Natural killer cell treated with Interleukin-12 subunit alpha and Interleukin-12 subunit beta and Interleukin-15 and Interleukin-18, amount 100 ng/mL, for 72 hours (primary cell): ENCODE measurements around the gene C19orf53. TPM values are rescaled to one million over a fixed set of nuclear protein-coding genes. Genes with fewer than 3 reads are reported as not detected.
A peak's percentile ranks its signal among the peaks of the same experiment; 100 is the strongest.

Source experiments
- ATAC-seq, 2 donors: fragments of 150-1000 bp; cut with Tn5 transposase in 1 of 2; sonication (Bioruptor Pico), chemical (Tn5 transposase) in 1 of 2; 2 replicates each; pipeline ENCODE4 v1.10.0; 2021
- DNase-seq: peaks from one replicate; pipeline ENCODE4 v3.0.0; 2022; ENCODE audit warnings: low spot score
- H3K27ac Mint-ChIP-seq, 2 donors: 1 replicate in 1 of 2; 2 replicates in 1 of 2; pipeline ENCODE4 v1.8.0; 2022; ENCODE audit warnings: mixed read lengths in 2 of 2, mild to moderate bottlenecking in 1 of 2, moderate library complexity in 1 of 2
- H3K27me3 Mint-ChIP-seq, 2 donors: 1 replicate in 1 of 2; 2 replicates in 1 of 2; pipeline ENCODE4 v1.8.0; 2022; ENCODE audit warnings: mixed read lengths in 2 of 2
- H3K36me3 Mint-ChIP-seq: one replicate; pipeline ENCODE4 v1.8.0; 2022; ENCODE audit warnings: mixed read lengths
- H3K4me1 Mint-ChIP-seq, 2 donors: 1 replicate in 1 of 2; 2 replicates in 1 of 2; pipeline ENCODE4 v1.8.0; 2022; ENCODE audit warnings: low read depth in 2 of 2, mixed read lengths in 2 of 2, mild to moderate bottlenecking in 1 of 2
- H3K4me3 Mint-ChIP-seq: one replicate; pipeline ENCODE4 v1.8.0; 2022; ENCODE audit warnings: mixed read lengths
- H3K9me3 Mint-ChIP-seq: 2 replicates; pipeline ENCODE4 v1.8.0; 2022; ENCODE audit warnings: mixed read lengths
- total RNA-seq, 2 donors: library from RNA; stranded (reverse); gene quantifications; one replicate each; pipeline ENCODE4 v1.2.3, GENCODE V29; 2022

Gene C19orf53
- total RNA-seq, 2 donors from 2014 or later, result 53.0 to 83.6 TPM

DNA sequence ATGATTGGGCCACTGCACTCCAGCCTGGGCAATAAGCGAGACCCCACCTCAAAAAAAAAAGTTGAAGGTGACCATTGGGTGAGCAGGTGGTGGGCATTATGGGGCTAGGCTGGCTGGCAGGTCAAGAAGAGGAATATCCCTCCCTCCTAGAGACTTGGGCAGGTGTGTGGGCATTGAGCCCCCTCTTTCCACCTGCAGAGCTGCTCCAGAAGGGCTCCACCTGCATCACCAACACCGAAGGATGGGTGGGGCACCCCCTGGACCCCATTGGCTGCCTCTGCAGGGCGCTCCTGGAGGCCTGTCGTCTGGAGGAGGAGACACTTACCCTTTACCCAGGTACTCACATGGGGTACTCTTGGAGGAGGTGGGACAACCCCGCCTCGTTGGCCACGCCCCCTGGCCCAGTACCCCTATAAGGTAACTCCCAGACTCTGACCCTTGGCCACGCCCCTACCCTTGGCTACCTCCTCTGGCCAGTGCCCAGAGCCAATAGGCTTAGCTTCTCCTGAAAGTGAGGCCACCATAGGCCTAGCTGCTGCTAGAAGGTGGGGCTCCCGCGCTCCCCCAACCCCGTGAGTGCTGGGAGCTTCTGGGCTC is 42.9 kb downstream of the C19orf53 start:
- H3K27ac Mint-ChIP-seq, result no peak overlapping the region
- no peaks in the 10 kb centered on the region for H3K27me3 Mint-ChIP-seq
- H3K9me3 Mint-ChIP-seq, result no peaks in the 10 kb centered on the region
- ATAC-seq, result peak; percentile 32 to 65
- H3K4me1 Mint-ChIP-seq, result peaks cover 4 to 8% of the 10 kb centered on the region in 2 donors
- H3K36me3 Mint-ChIP-seq, result peaks cover 6% of the 10 kb centered on the region
- DNase-seq, result no peak
- H3K4me3 Mint-ChIP-seq, result no peak overlapping the region

DNA sequence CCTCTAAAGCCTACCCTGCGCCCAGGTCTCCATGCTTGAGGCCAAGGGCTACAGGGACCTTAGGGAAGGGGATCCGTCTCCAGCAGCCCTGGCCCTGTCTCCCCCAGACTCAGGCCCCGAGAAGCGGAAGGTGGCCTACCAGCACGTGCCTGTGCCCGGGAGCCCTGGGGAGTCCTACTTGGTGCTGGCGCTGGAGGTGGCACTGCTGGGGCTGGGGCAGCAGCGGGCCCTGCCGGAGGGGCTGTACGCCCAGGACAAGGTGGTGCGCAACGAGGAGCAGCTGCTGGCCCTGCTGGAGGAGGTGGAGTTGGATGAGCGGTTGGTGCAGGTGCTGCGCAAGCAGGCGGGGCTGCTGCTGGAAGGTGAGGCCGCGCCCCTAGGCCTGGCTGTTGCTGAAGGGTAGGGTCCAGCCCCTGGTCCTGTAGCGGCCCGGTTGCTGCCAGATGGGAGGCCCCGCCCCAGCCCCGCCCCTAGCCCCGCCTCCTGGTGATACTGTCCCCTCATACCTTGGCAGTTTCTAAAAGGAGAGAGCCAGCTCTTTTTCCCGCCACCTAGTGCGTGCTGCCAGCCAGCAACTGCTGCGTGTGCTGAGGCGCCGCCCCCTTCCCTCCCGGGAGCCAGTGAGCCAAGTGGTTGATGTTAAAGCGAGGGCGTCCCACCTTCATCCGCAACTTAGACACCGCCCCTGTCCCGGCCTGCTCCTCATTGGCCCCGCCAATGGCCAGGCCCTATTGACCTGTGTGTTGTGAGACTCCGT is 43.5 kb downstream of the C19orf53 start:
- DNase-seq (no peak), ATAC-seq (peak; percentile 28 to 75)
- H3K27ac Mint-ChIP-seq, result no peak overlapping the region
- peaks cover 6% of the 10 kb centered on the region for H3K36me3 Mint-ChIP-seq
- no peaks in the 10 kb centered on the region for H3K27me3 Mint-ChIP-seq
- peaks cover 4 to 8% of the 10 kb centered on the region in 2 donors for H3K4me1 Mint-ChIP-seq
- no peak overlapping the region for H3K4me3 Mint-ChIP-seq
- no peaks in the 10 kb centered on the region for H3K9me3 Mint-ChIP-seq

DNA sequence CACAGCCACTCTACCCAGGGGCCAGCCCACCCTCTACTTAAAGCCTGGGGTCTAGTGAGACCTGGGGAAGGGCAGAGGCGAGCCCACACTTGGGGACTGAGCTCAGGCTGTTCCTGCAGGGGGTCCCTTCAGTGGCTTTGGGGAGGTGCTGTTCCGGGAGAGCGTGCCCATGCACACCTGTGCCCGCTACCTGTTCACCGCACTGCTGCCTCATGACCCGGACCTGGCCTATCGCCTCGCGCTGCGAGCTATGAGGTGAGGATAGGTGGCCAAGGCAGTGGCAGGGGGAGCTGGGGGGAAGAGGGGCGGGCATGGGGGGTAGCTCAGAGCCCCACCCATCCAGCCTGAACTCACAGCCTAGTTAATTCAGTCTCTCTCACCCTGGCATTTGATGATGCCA is 45.0 kb downstream of the C19orf53 start:
- no peak for ATAC-seq

DNA sequence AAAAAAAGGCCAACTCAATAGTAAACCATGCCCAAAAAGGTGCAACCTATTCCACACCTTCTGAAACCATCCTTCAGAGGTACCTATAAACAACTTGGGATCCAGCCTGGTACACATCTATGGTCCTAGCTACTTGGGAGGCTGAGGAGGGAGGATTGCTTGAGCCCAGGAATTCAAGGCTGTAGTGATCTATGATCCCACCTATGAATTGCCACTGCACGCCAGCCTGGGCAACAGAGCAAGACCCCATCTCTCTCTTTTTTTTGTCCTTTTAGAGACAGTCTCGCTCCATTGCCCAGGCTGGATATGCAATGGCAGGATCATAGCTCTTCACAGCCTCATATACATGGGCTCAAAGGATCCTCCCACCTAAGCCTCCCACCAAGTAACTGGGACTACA is 47.0 kb downstream of the C19orf53 start:
- no peaks in the 10 kb centered on the region for H3K9me3 Mint-ChIP-seq
- DNase-seq (no peak), ATAC-seq (no peak)
- no peaks in the 10 kb centered on the region for H3K27me3 Mint-ChIP-seq
- no peak overlapping the region for H3K4me3 Mint-ChIP-seq
- H3K27ac Mint-ChIP-seq, result no peak overlapping the region
- no peaks in the 10 kb centered on the region for H3K36me3 Mint-ChIP-seq
- H3K4me1 Mint-ChIP-seq, result peaks cover 4 to 7% of the 10 kb centered on the region in 2 donors

More for the DNA sequence above, 45.0 kb downstream of the C19orf53 start:
- Mint-ChIP-seq H3K4me3 (no peak overlapping the region), H3K4me1 (peaks cover 3 to 4% of the 10 kb centered on the region in 2 donors), H3K36me3 (no peaks in the 10 kb centered on the region), H3K27me3 (no peaks in the 10 kb centered on the region), H3K27ac (no peak overlapping the region), H3K9me3 (no peaks in the 10 kb centered on the region)
- DNase-seq, result no peak

DNA sequence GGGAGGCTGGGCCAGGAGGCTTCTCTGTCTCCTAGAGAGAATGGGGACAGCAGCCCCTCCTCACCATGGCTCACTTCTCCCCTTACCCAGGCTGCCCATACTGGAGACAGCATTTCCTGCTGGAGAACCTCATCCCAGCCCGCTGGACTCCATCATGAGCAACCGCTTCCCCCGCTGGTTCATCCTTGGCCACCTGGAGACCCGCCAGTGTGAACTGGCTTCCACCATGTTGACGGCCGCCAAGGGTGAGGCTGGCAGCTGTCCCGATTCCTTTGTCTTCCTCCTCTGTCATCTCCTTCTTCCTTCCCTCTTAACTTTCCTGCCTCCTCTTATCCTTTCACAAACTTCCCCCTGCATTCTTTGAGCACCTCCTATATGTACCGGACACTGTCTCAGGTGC is 49.0 kb downstream of the C19orf53 start:
- Mint-ChIP-seq H3K27me3 (no peaks in the 10 kb centered on the region), H3K4me1 (peaks cover 3 to 7% of the 10 kb centered on the region in 2 donors), H3K27ac (no peak overlapping the region)

DNA sequence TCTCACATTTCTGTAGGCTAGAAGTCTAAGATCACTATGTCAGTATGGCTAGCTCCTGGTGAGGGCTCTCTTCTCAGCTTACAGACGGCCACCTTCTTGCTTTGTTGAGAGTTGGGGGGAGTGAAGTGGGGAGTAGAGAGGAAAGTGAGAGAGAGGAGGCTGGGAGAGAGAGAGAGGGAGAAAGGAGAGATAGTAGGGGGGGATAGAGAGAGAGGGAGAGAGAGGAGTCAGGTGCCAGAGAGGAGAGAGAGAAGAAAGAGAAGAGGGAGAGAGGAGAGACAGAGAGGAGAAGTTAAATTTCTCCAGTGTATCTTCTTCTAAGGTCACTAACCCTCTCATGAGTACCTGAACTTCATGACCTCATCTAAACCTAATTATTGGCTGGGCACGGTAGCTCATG is 49.6 kb downstream of the C19orf53 start:
- H3K9me3 Mint-ChIP-seq, result no peaks in the 10 kb centered on the region
- DNase-seq, result no peak
- H3K27ac Mint-ChIP-seq, result no peak overlapping the region

More for the DNA sequence above, 49.0 kb downstream of the C19orf53 start:
- DNase-seq, result no peak
- H3K9me3 Mint-ChIP-seq, result no peaks in the 10 kb centered on the region
- H3K36me3 Mint-ChIP-seq, result no peaks in the 10 kb centered on the region
- H3K4me3 Mint-ChIP-seq, result no peak overlapping the region
- no peak for ATAC-seq

DNA sequence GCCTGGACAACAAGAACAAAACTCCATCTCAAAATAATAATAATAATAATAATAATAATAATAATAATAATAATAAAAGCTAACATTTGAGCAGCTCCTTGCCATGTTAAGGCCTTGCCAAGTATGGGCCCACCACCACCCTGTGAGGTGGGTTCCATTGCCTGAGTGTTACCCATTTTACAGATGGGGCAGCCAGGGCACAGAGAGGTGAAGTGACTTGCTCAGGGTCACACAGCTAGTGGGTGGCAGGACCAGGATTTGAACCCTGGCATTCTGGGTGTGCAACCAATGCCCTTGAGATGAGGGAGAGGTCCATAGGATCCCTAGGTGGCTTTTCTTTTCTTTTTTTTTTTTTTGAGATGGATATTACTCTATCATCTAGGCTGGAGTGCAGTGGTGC is 50.4 kb downstream of the C19orf53 start:
- Mint-ChIP-seq H3K9me3 (no peaks in the 10 kb centered on the region), H3K27me3 (no peaks in the 10 kb centered on the region), H3K27ac (no peak overlapping the region), H3K4me1 (peaks cover 0 to 4% of the 10 kb centered on the region in 2 donors), H3K36me3 (no peaks in the 10 kb centered on the region), H3K4me3 (no peak overlapping the region)
- no peak for DNase-seq
- ATAC-seq, result no peak

More for the DNA sequence above, 49.6 kb downstream of the C19orf53 start:
- no peak overlapping the region for H3K4me3 Mint-ChIP-seq
- H3K4me1 Mint-ChIP-seq, result peaks cover 0 to 4% of the 10 kb centered on the region in 2 donors
- ATAC-seq, result no peak
- H3K36me3 Mint-ChIP-seq, result no peaks in the 10 kb centered on the region
- no peaks in the 10 kb centered on the region for H3K27me3 Mint-ChIP-seq

DNA sequence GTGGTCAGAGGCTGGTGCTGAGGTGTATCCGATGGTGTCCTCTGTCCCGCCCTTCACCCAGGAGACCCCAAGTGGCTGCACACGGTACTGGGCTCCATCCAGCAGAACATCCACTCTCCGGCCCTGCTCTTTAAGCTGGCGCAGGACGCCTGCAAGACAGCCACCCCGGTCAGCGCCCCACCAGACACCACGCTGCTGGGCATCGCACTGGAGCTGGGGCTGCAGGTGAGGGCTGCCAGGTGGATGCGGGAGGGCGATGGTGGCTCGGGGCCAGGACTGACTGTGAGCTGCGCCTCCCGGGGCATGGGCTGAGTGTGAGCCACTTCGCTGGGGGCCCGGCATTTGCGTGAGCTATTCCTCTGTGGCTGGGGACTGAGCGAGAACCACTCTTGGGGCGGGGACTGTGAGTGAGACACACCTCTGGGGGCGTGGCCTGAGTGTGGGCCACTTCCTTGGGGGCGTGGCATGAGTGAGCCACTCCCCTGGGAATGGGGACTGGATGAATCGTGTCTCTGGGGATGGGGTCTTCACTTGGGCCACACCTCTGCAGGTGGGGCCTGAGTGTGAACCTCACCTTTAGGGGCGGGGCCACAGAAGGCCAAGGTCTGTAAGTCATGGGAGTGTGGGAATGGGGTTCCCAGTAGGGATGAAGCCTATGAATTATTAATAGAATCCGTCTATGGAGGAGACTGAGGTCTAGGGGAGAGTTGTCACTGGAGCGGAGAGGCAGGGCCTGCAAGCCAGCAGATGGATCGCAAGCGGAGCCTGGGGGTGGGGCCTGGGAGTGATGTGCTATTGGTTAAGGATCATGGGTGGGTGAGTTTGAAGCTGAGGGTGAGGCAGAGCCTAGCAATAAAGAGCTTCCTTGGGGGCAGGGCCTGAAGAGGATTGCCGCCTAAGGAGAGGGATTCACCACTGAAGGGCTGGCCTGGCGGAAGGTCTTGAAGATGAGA is 51.5 kb downstream of the C19orf53 start:
- Mint-ChIP-seq H3K27me3 (no peaks in the 10 kb centered on the region), H3K4me3 (no peak overlapping the region), H3K4me1 (peaks cover 0 to 4% of the 10 kb centered on the region in 2 donors), H3K9me3 (no peaks in the 10 kb centered on the region), H3K36me3 (no peaks in the 10 kb centered on the region), H3K27ac (no peak overlapping the region)
- ATAC-seq (peak; percentile 27 to 62), DNase-seq (no peak)

DNA sequence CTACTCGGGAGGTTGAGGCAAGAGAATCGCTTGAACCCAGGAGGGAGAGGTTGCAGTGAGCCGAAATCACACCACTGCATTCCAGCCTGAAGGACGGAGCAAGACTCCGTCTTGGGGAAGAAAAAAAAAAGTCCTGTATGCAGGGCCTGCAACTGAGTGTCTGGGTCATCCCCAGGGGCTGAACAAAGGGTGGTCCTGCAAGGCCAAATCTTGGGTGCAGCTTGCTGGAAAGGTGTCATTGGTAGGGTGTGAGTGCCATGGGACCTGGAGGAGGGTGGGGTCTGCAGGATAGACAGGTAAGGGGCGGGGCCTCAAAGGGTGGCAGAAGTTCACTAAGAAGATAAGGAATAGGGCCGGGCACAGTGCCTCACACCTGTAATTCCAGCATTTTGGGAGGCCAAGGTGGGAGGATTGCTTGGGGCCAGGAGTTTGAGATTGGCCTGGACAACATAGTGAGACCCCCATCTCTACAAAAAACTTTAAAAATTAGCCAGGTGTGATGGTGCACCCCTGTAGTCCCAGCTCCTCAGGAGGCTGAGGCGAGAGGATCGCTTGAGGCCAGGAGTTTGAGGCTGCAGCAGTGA is 52.5 kb downstream of the C19orf53 start:
- Mint-ChIP-seq H3K36me3 (no peaks in the 10 kb centered on the region), H3K27me3 (no peaks in the 10 kb centered on the region), H3K4me3 (no peak overlapping the region), H3K9me3 (no peaks in the 10 kb centered on the region), H3K4me1 (peaks cover 2 to 5% of the 10 kb centered on the region in 2 donors), H3K27ac (no peak overlapping the region)
- ATAC-seq (no peak), DNase-seq (no peak)

DNA sequence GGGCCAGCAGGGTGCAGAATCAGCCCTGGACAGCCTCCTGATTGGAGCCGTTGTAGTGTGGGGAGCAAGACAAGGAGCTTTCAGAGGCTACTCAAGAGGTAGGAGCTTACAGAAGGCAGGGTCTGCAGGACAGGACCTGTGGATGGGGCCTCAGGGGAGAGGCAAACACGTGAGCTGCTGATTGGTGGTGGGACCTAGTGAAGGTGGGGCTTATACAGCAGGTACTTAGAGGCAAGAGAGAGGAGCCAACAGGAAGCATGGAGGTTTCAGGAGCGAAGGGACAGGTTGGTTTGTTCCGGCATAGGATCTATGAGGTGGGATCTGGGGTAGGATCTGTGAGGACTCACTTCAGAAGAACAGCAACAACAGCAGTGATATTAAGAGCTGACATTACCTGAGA is 53.4 kb downstream of the C19orf53 start:
- ATAC-seq (no peak), DNase-seq (no peak)
- H3K4me3 Mint-ChIP-seq, result no peak overlapping the region
- H3K27ac Mint-ChIP-seq, result no peak overlapping the region
- no peaks in the 10 kb centered on the region for H3K36me3 Mint-ChIP-seq
- peaks cover 5 to 7% of the 10 kb centered on the region in 2 donors for H3K4me1 Mint-ChIP-seq
- H3K9me3 Mint-ChIP-seq, result no peaks in the 10 kb centered on the region
- no peaks in the 10 kb centered on the region for H3K27me3 Mint-ChIP-seq

Other genes with a start within 250 kb of the C19orf53 start
- gene MRI1, start 9.9 kb upstream of the C19orf53 start, total RNA-seq, result 10 to 100 TPM; 29.1 to 70.0 TPM
- gene ZSWIM4, start 21.0 kb downstream of the C19orf53 start, total RNA-seq, result 1 to 10 TPM; 8.3 to 9.7 TPM
- under 1 TPM in 1 of 2 donors, not detected in 1; 0.95 TPM for gene NANOS3, start 102.7 kb downstream of the C19orf53 start, total RNA-seq
- gene BRME1, start 131.7 kb downstream of the C19orf53 start, total RNA-seq, result 1 to 10 TPM; 3.7 to 4.0 TPM
- gene CC2D1A, start 131.7 kb downstream of the C19orf53 start, total RNA-seq, result 10 to 100 TPM; 33.2 to 41.3 TPM
- under 1 TPM in 1 of 2 donors, not detected in 1; 0.70 TPM for gene PODNL1, start 164.0 kb downstream of the C19orf53 start, total RNA-seq
- gene DCAF15, start 178.1 kb downstream of the C19orf53 start, total RNA-seq, result 100 to 1,000 TPM in 1 of 2 donors, 10 to 100 TPM in 1; 62.0 to 107 TPM
- gene RFX1, start 231.9 kb downstream of the C19orf53 start, total RNA-seq, result 10 to 100 TPM; 13.4 to 16.4 TPM